SK-N-SH treated with all-trans-retinoic acid at 6 μM for 48 hours (cell line): ENCODE data around the gene FLNC.

ENCODE experiments used
- ATAC-seq: fragments of 200-7000 bp; cut with Tn5 transposase; 3 replicates; pipeline ENCODE4 v1.9.1; 2020; ENCODE audit warnings: mild to moderate bottlenecking, moderate library complexity
- ARNTL ChIP-seq: fragments of 450-650 bp; formaldehyde crosslinking; IDR thresholded peaks from 2 replicates; pipeline ENCODE4 v1.5.0; 2020; ENCODE audit warnings: low read depth, mild to moderate bottlenecking, moderate library complexity, borderline replicate concordance
- BACH2 ChIP-seq: fragments of 250-450 bp; sonication (Bioruptor Pico); IDR thresholded peaks from 2 replicates; pipeline ENCODE4 v1.9.0; 2021; ENCODE audit warnings: mild to moderate bottlenecking, borderline replicate concordance
- ESRRG ChIP-seq: fragments of 250-450 bp; sonication (Bioruptor Pico); IDR thresholded peaks from 2 replicates; pipeline ENCODE4 v1.6.1; 2021; ENCODE audit warnings: mild to moderate bottlenecking
- GLIS3 ChIP-seq: fragments of 250-450 bp; sonication (Bioruptor Pico); IDR thresholded peaks from 2 replicates; pipeline ENCODE4 v1.5.0; 2020; ENCODE audit warnings: mild to moderate bottlenecking, moderate library complexity
- OSR1 ChIP-seq: fragments of 250-450 bp; sonication (Bioruptor Pico); IDR thresholded peaks from 2 replicates; pipeline ENCODE4 v1.8.0; 2022; ENCODE audit warnings: moderate library complexity, mild to moderate bottlenecking, inconsistent platforms
- PPARA ChIP-seq: fragments of 250-450 bp; sonication (Bioruptor Pico); IDR thresholded peaks from 2 replicates; pipeline ENCODE4 v1.5.0; 2020; ENCODE audit warnings: mild to moderate bottlenecking, borderline replicate concordance
- RARB ChIP-seq: fragments of 250-450 bp; sonication (Bioruptor Pico); IDR thresholded peaks from 2 replicates; pipeline ENCODE4 v1.8.0; 2021; ENCODE audit warnings: mild to moderate bottlenecking, moderate library complexity
- SNAI2 ChIP-seq: fragments of 250-450 bp; sonication (Bioruptor Pico); IDR thresholded peaks from 2 replicates; pipeline ENCODE4 v1.5.0; 2020; ENCODE audit warnings: mild to moderate bottlenecking, moderate library complexity
- TCF4 ChIP-seq: fragments of 250-450 bp; sonication (Bioruptor Pico); IDR thresholded peaks from 2 replicates; pipeline ENCODE4 v1.8.0; 2021; ENCODE audit warnings: mild to moderate bottlenecking, moderate library complexity, borderline replicate concordance
- TOX ChIP-seq: fragments of 250-450 bp; sonication (Bioruptor Pico); IDR thresholded peaks from 2 replicates; pipeline ENCODE4 v1.8.0; 2021; ENCODE audit warnings: mild to moderate bottlenecking, moderate library complexity, borderline replicate concordance
- ZC3H10 ChIP-seq: fragments of 250-450 bp; sonication (Bioruptor Pico); IDR thresholded peaks from 2 replicates; pipeline ENCODE4 v1.5.1; 2021; ENCODE audit warnings: mild to moderate bottlenecking, moderate library complexity
- ZFP3 ChIP-seq: fragments of 250-450 bp; sonication (Bioruptor Pico); IDR thresholded peaks from 2 replicates; pipeline ENCODE4 v1.5.0; 2020; ENCODE audit warnings: mild to moderate bottlenecking, moderate library complexity
- ZFP30 ChIP-seq: fragments of 450-650 bp; formaldehyde crosslinking; IDR thresholded peaks from 2 replicates; pipeline ENCODE4 v1.5.0; 2022; ENCODE audit warnings: mild to moderate bottlenecking, moderate library complexity
- ZNF565 ChIP-seq: fragments of 450-650 bp; formaldehyde crosslinking; conservative IDR thresholded peaks from 2 replicates; pipeline ENCODE4 v1.5.0; 2020; ENCODE audit warnings: low read depth, mild to moderate bottlenecking, moderate library complexity
- ZNF70 ChIP-seq: fragments of 450-650 bp; formaldehyde crosslinking; IDR thresholded peaks from 2 replicates; pipeline ENCODE4 v1.5.0; 2020; ENCODE audit warnings: mild to moderate bottlenecking, moderate library complexity
- ZNF8 ChIP-seq: fragments of 450-650 bp; formaldehyde crosslinking; IDR thresholded peaks from 2 replicates; pipeline ENCODE4 v1.5.0; 2020; ENCODE audit warnings: mild to moderate bottlenecking, moderate library complexity
- TF ChIP-seq, protein P1 (sequence below): fragments of 250-450 bp; sonication (Bioruptor Pico); IDR thresholded peaks from 2 replicates; pipeline ENCODE4 v1.5.0; 2020; ENCODE audit warnings: mild to moderate bottlenecking, moderate library complexity
- TF ChIP-seq, protein P2 (sequence below): fragments of 250-450 bp; sonication (Bioruptor Pico); IDR thresholded peaks from 2 replicates; pipeline ENCODE4 v1.5.1; 2021; ENCODE audit warnings: mild to moderate bottlenecking, moderate library complexity
- TF ChIP-seq, protein P3 (sequence below): fragments of 250-450 bp; sonication (Bioruptor Pico); IDR thresholded peaks from 2 replicates; pipeline ENCODE4 v1.8.0; 2021; ENCODE audit warnings: low read depth, mild to moderate bottlenecking, moderate library complexity, borderline replicate concordance
- TF ChIP-seq, protein P4 (sequence below): fragments of 250-450 bp; sonication (Bioruptor Pico); IDR thresholded peaks from 2 replicates; pipeline ENCODE4 v1.5.1; 2020; ENCODE audit warnings: low read depth, mild to moderate bottlenecking, moderate library complexity

Gene FLNC

DNA sequence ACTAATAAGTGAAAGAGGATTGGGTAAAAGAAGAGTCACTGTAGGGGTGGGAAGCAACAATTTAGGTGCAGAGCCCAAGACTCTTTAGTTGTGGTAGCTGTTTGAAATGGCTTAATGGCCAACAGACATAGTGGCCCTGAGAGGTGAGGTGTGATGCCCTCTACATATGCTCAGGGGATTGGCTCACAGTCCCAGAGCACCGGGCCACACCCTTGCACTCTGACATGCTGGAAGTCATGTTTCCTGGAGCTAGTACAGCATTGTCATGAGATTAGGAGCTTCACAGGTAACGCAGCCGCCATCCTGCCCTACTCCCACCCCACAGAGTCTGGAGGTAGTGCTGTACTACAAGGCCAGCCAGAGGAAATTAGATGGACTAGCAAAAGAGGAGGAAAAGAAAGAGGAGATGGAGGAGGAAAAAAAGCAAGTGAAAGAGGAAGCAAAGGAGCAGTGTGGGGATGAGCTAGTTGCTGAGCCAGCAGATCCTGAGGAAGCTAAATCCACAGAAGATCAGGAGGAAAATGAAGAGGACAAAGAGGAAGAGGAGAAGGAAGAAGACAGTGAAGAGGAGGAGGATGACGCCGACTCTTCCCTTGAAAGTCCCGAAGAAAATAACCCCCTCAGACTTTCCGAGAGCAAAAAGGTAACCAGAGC lies 14.8 kb upstream of the FLNC start:
- TF ChIP-seq, protein P1, sequence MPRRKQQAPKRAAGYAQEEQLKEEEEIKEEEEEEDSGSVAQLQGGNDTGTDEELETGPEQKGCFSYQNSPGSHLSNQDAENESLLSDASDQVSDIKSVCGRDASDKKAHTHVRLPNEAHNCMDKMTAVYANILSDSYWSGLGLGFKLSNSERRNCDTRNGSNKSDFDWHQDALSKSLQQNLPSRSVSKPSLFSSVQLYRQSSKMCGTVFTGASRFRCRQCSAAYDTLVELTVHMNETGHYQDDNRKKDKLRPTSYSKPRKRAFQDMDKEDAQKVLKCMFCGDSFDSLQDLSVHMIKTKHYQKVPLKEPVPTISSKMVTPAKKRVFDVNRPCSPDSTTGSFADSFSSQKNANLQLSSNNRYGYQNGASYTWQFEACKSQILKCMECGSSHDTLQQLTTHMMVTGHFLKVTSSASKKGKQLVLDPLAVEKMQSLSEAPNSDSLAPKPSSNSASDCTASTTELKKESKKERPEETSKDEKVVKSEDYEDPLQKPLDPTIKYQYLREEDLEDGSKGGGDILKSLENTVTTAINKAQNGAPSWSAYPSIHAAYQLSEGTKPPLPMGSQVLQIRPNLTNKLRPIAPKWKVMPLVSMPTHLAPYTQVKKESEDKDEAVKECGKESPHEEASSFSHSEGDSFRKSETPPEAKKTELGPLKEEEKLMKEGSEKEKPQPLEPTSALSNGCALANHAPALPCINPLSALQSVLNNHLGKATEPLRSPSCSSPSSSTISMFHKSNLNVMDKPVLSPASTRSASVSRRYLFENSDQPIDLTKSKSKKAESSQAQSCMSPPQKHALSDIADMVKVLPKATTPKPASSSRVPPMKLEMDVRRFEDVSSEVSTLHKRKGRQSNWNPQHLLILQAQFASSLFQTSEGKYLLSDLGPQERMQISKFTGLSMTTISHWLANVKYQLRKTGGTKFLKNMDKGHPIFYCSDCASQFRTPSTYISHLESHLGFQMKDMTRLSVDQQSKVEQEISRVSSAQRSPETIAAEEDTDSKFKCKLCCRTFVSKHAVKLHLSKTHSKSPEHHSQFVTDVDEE (CRISPR knock-in tag), result no peak
- no peak for TF ChIP-seq ESRRG (CRISPR knock-in tag)
- TF ChIP-seq GLIS3 (CRISPR knock-in tag), result no peak
- no peak for TF ChIP-seq ZC3H10 (CRISPR knock-in tag)
- no peak for TF ChIP-seq ZNF565 (CRISPR knock-in tag)
- TF ChIP-seq, protein P2, sequence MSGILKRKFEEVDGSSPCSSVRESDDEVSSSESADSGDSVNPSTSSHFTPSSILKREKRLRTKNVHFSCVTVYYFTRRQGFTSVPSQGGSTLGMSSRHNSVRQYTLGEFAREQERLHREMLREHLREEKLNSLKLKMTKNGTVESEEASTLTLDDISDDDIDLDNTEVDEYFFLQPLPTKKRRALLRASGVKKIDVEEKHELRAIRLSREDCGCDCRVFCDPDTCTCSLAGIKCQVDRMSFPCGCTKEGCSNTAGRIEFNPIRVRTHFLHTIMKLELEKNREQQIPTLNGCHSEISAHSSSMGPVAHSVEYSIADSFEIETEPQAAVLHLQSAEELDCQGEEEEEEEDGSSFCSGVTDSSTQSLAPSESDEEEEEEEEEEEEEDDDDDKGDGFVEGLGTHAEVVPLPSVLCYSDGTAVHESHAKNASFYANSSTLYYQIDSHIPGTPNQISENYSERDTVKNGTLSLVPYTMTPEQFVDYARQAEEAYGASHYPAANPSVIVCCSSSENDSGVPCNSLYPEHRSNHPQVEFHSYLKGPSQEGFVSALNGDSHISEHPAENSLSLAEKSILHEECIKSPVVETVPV (CRISPR knock-in tag), result no peak
- no peak for TF ChIP-seq OSR1
- ATAC-seq, result no peak

DNA sequence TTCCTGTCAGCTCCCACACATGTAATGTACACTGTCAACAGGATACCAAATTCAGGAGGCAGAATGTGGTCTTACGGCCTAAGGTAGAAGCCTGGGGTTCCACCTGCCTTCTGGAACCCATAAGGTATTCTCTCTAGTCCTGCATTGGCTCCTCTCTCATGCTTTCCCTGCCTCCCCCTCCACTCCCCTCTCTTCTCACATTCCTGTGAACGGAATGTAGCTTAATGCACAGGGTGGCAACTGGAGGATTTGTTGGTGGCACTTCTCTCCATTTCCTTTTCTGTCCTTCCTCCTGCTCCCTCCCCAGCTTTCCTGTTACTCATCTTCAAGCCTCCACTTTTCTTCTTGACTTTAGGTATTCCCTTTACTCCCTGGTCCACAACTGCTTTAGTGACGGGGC lies 11.5 kb upstream of the FLNC start:
- peak; percentile 11 for ATAC-seq
- TF ChIP-seq, protein P3, sequence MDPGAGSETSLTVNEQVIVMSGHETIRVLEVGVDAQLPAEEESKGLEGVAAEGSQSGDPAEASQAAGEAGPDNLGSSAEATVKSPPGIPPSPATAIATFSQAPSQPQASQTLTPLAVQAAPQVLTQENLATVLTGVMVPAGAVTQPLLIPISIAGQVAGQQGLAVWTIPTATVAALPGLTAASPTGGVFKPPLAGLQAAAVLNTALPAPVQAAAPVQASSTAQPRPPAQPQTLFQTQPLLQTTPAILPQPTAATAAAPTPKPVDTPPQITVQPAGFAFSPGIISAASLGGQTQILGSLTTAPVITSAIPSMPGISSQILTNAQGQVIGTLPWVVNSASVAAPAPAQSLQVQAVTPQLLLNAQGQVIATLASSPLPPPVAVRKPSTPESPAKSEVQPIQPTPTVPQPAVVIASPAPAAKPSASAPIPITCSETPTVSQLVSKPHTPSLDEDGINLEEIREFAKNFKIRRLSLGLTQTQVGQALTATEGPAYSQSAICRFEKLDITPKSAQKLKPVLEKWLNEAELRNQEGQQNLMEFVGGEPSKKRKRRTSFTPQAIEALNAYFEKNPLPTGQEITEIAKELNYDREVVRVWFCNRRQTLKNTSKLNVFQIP, result no peak
- TF ChIP-seq ZFP3 (CRISPR knock-in tag), result no peak
- no peak for TF ChIP-seq ZFP30 (CRISPR knock-in tag)
- no peak for TF ChIP-seq ZC3H10 (CRISPR knock-in tag)
- no peak for TF ChIP-seq TOX (CRISPR knock-in tag)
- TF ChIP-seq ZNF70, result no peak
- no peak for TF ChIP-seq BACH2
- no peak for TF ChIP-seq SNAI2 (CRISPR knock-in tag)
- no peak for TF ChIP-seq ESRRG (CRISPR knock-in tag)

DNA sequence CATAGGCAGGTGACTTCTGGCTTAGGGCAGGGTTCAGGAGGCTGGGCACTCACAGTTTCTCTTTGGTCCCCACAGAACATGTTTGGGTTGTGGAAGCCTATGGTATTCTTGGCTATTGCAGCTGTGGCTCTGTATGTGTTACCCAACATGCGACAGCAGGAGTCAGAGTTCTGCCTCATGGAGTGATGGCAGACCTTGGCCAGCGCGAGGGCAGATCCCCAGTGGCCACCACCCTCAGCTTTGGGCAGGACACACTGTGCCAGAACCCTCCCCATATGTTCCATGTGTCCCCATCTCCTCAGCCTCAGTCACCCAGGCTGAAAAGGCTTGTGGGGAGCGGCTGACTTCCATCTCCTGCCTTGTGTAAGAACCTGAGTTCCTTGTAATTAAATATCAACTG lies 8.5 kb upstream of the FLNC start:
- no peak; the same call in 2 of the 3 replicates for ATAC-seq

More for the DNA sequence above, 8.5 kb upstream of the FLNC start:
- TF ChIP-seq TCF4 (CRISPR knock-in tag), result no peak
- no peak for TF ChIP-seq OSR1
- TF ChIP-seq, protein P4, sequence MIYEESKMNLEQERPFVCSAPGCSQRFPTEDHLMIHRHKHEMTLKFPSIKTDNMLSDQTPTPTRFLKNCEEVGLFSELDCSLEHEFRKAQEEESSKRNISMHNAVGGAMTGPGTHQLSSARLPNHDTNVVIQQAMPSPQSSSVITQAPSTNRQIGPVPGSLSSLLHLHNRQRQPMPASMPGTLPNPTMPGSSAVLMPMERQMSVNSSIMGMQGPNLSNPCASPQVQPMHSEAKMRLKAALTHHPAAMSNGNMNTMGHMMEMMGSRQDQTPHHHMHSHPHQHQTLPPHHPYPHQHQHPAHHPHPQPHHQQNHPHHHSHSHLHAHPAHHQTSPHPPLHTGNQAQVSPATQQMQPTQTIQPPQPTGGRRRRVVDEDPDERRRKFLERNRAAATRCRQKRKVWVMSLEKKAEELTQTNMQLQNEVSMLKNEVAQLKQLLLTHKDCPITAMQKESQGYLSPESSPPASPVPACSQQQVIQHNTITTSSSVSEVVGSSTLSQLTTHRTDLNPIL (CRISPR knock-in tag), result no peak
- no peak for TF ChIP-seq PPARA (CRISPR knock-in tag)
- no peak for TF ChIP-seq ZNF565 (CRISPR knock-in tag)
- TF ChIP-seq, protein P1 (CRISPR knock-in tag), result no peak
- TF ChIP-seq, protein P2 (CRISPR knock-in tag), result no peak
- no peak for TF ChIP-seq BACH2
- no peak for TF ChIP-seq ZNF8
- TF ChIP-seq TOX (CRISPR knock-in tag), result no peak
- no peak for TF ChIP-seq SNAI2 (CRISPR knock-in tag)
- no peak for TF ChIP-seq ZNF70
- no peak for TF ChIP-seq RARB (CRISPR knock-in tag)
- TF ChIP-seq ZC3H10 (CRISPR knock-in tag), result no peak
- no peak for TF ChIP-seq ARNTL (CRISPR knock-in tag)
